A673 (cell line): Measurements from ENCODE around the gene MSI2. TPM values are rescaled to one million over a fixed set of nuclear protein-coding genes. Genes with fewer than 3 reads are reported as not detected.

ENCODE experiments used
- BruUV-seq: library from RNA; stranded (reverse); fragments of 400-500 nt; replicated peaks from 2 replicates; lab custom pipeline; 2021; lab: Mats Ljungman, UMichigan
- CTCF ChIA-PET: fragments of 300-600 bp; sonication (Branson Sonifier 250); formaldehyde crosslinking; loops from one replicate; lab custom pipeline; 2022; ENCODE audit warnings: antibody characterized with exemption; lab: Charles Lee
- POLR2A ChIA-PET: fragments of 300-600 bp; sonication (Branson Sonifier 250); formaldehyde crosslinking; loops from one replicate; lab custom pipeline; 2022; ENCODE audit warnings: antibody characterized with exemption; ENCODE audit not compliant: low non-redundant PET; lab: Charles Lee
- DNase-seq: peaks from one replicate; pipeline ENCODE4 v3.0.0-alpha.2; 2015; ENCODE audit warnings: low spot score
- H3K27ac ChIP-seq: fragments of 200-600 bp; sonication (generic); 2 replicates; pipeline ENCODE4 v1.5.1; 2016; ENCODE audit warnings: mixed run types, low read depth, mild to moderate bottlenecking, mixed read lengths, antibody characterized with exemption, low read length; ENCODE audit not compliant: poor library complexity, severe bottlenecking
- H3K27me3 ChIP-seq: fragments of 200-600 bp; sonication (generic); replicated peaks from 2 replicates; pipeline ENCODE4 v1.6.1; 2017; ENCODE audit warnings: mixed run types, low read depth, mild to moderate bottlenecking, mixed read lengths, antibody characterized with exemption, low read length; ENCODE audit not compliant: insufficient read depth, poor library complexity
- H3K36me3 ChIP-seq: fragments of 200-600 bp; sonication (generic); 2 replicates; pipeline ENCODE4 v1.6.1; 2016; ENCODE audit warnings: mixed run types, mild to moderate bottlenecking, mixed read lengths, antibody characterized with exemption, low read length; ENCODE audit not compliant: insufficient read depth, poor library complexity, severe bottlenecking
- H3K4me1 ChIP-seq: fragments of 200-600 bp; sonication (generic); 2 replicates; pipeline ENCODE4 v1.6.1; 2017; ENCODE audit warnings: mixed run types, mild to moderate bottlenecking, mixed read lengths, antibody characterized with exemption, low read length; ENCODE audit not compliant: insufficient read depth, poor library complexity, severe bottlenecking
- H3K4me3 ChIP-seq: fragments of 200-600 bp; sonication (generic); 2 replicates; pipeline ENCODE4 v1.5.1; 2016; ENCODE audit warnings: low read depth, mixed run types, mild to moderate bottlenecking, mixed read lengths, low read length; ENCODE audit not compliant: poor library complexity, severe bottlenecking
- H3K9me3 ChIP-seq: fragments of 200-600 bp; sonication (generic); 2 replicates; pipeline ENCODE4 v1.6.1; 2016; ENCODE audit warnings: mixed run types, low read depth, mild to moderate bottlenecking, mixed read lengths, antibody characterized with exemption, low read length; ENCODE audit not compliant: poor library complexity, severe bottlenecking
- CTCF ChIP-seq: fragments of 300-800, 200-600 bp; sonication (generic); conservative IDR thresholded peaks from 2 replicates; pipeline ENCODE4 v1.5.1; 2017; ENCODE audit warnings: low read depth, mild to moderate bottlenecking, antibody characterized with exemption, low read length, moderate library complexity, mixed read lengths
- EZH2 ChIP-seq: fragments of 200-600 bp; sonication (generic); IDR thresholded peaks from 2 replicates; pipeline ENCODE4 v1.6.1; 2017; ENCODE audit warnings: borderline replicate concordance, low read depth, mild to moderate bottlenecking, mixed read lengths, antibody characterized with exemption, low read length; ENCODE audit not compliant: poor library complexity, severe bottlenecking
- intact Hi-C: fragments of 100-400 bp; cut with micrococcal nuclease; formaldehyde crosslinking; loops from one replicate; pipeline ENCODE4 v1.10.0; 2022; ENCODE audit not compliant: unreplicated experiment
- total RNA-seq: library from RNA; stranded (reverse); gene quantifications from 2 replicates; pipeline ENCODE4 v1.2.3, GENCODE V29; 2021

MSI2 gene
- total RNA-seq, 1 experiment from 2014 or later = 108 TPM

GRCh38 chr17:57723427-57724025, 467.2 kb downstream of the MSI2 start:
- Histone ChIP-seq H3K4me1 (no peaks in the 10 kb centered on the region), H3K27me3 (peaks cover 10% of the 10 kb centered on the region), H3K9me3 (no peaks in the 10 kb centered on the region), H3K27ac (no peak overlapping the region), H3K36me3 (no peaks in the 10 kb centered on the region), H3K4me3 (no peak overlapping the region)
- ChIA-PET POLR2A (no interaction called here), CTCF (no interaction called here)
- intact Hi-C loops = no loop called here
- no peak for DNase-seq
- no peak for TF ChIP-seq EZH2
- BruUV-seq = no TSS peak

- intact Hi-C loops = no loop called here
- peaks cover 5% of the 10 kb centered on the region for H3K27me3 ChIP-seq
- TF ChIP-seq EZH2 (no peak), CTCF (no peak)
- H3K27ac ChIP-seq = no peak overlapping the region
- DNase-seq = no peak
- no peaks in the 10 kb centered on the region for H3K36me3 ChIP-seq
- ChIA-PET POLR2A (no interaction called here), CTCF (no interaction called here)
- H3K4me1 ChIP-seq = no peaks in the 10 kb centered on the region
- BruUV-seq = no TSS peak
- H3K9me3 ChIP-seq = no peaks in the 10 kb centered on the region
- no peak overlapping the region for H3K4me3 ChIP-seq
Observed at GRCh38 chr17:57724026-57724728, 467.9 kb downstream of the MSI2 start.

GRCh38 chr17:57724729-57725125, 468.4 kb downstream of the MSI2 start:
- CTCF ChIA-PET = no interaction called here
- Histone ChIP-seq H3K4me1 (no peaks in the 10 kb centered on the region), H3K4me3 (no peak overlapping the region), H3K27ac (no peak overlapping the region), H3K27me3 (peaks cover 4% of the 10 kb centered on the region), H3K9me3 (no peaks in the 10 kb centered on the region), H3K36me3 (no peaks in the 10 kb centered on the region)
- POLR2A ChIA-PET = no interaction called here
- no TSS peak for BruUV-seq
- TF ChIP-seq CTCF (no peak), EZH2 (no peak)
- no peak for DNase-seq
- intact Hi-C loops = no loop called here
